ENCODE results near the gene ARHGAP29.
"Not testable (repeated sequence)": the region's sequence is repeated elsewhere in the genome, so short reads cannot be mapped to it uniquely, and the experiment has no call there.

Gene ARHGAP29

GRCh38 chr1:94178901-94179300 is 58.5 kb downstream of the ARHGAP29 start:
- no peak for TF ChIP-seq CTCF (IDR thresholded peaks at IDR 0.05)
- no peaks in the 10 kb centered on the region for H3K9me3 ChIP-seq
- no peak overlapping the region for H3K4me3 ChIP-seq (ENCODE audit: low read depth in 1 of 2, low read length in 1 of 2)
- H3K4me1 ChIP-seq (ENCODE audit: control insufficient read depth in 1 of 2, insufficient read depth in 1 of 2, low read depth in 1 of 2, low read length in 1 of 2): no peaks in the 10 kb centered on the region
- no peaks in the 10 kb centered on the region for H3K36me3 ChIP-seq
- H3K27ac ChIP-seq: no peak overlapping the region
- H3K27me3 ChIP-seq: peaks cover 46% of the 10 kb centered on the region

DNA sequence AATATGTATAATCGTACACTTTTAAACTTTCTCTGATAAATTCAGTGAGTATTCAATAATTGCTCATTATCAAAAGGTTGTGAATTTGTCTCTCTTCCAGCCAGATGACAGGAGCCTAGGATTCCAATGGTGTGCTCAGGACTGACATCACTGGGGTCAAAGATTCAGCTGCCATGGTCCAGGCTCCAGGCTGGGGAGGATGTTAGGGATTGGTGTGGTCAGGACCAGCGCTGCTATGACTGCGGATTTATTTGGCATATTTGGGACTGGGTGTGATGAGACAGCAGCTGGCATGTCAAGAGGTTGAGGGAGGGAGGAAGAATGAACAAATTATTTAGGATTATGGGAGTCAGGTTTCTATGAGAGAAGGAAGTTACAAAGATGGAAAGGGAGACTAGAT is 68.3 kb downstream of the ARHGAP29 start:
- H3K4me3 ChIP-seq (ENCODE audit: low read depth in 1 of 2, low read length in 1 of 2): no peak overlapping the region
- peaks cover 22% of the 10 kb centered on the region for H3K27me3 ChIP-seq
- H3K27ac ChIP-seq: no peak overlapping the region
- no peaks in the 10 kb centered on the region for H3K9me3 ChIP-seq
- no peak for TF ChIP-seq CTCF (IDR thresholded peaks at IDR 0.05)
- no peaks in the 10 kb centered on the region for H3K4me1 ChIP-seq (ENCODE audit: control insufficient read depth in 1 of 2, insufficient read depth in 1 of 2, low read depth in 1 of 2, low read length in 1 of 2)
- H3K36me3 ChIP-seq: no peaks in the 10 kb centered on the region

GRCh38 chr1:94165843-94166242 is 71.5 kb downstream of the ARHGAP29 start:
- H3K27ac ChIP-seq: no peak overlapping the region
- no peaks in the 10 kb centered on the region for H3K36me3 ChIP-seq
- no peak for TF ChIP-seq CTCF (IDR thresholded peaks at IDR 0.05)
- H3K9me3 ChIP-seq: no peaks in the 10 kb centered on the region
- H3K27me3 ChIP-seq: peaks cover 14% of the 10 kb centered on the region
- H3K4me3 ChIP-seq (ENCODE audit: low read depth in 1 of 2, low read length in 1 of 2): no peak overlapping the region
- no peaks in the 10 kb centered on the region for H3K4me1 ChIP-seq (ENCODE audit: control insufficient read depth in 1 of 2, insufficient read depth in 1 of 2, low read depth in 1 of 2, low read length in 1 of 2)

DNA sequence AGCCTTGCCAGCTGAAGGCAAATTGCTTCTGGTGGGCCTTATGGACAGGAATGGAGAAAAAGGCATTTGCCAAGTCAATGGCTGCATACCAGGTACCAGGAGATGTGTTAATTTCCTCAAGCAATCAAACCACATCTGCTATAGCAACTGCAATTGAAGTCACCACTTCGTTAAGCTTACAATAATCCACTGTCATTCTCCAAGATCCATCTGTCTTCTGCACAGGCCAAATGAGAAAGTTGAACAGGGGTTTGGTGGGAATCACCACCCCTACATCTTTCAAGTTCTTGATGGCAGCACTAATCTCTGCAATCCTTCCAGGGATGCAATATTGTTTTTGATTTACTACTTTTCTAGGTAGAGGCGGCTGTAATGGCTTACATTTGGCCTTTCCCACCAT is 72.5 kb downstream of the ARHGAP29 start:
- not testable (repeated sequence) for H3K36me3 ChIP-seq; H3K4me3 ChIP-seq (ENCODE audit: low read depth in 1 of 2, low read length in 1 of 2); H3K4me1 ChIP-seq (ENCODE audit: control insufficient read depth in 1 of 2, insufficient read depth in 1 of 2, low read depth in 1 of 2, low read length in 1 of 2); H3K9me3 ChIP-seq; H3K27ac ChIP-seq
- peaks cover 13% of the 10 kb centered on the region for H3K27me3 ChIP-seq

GRCh38 chr1:94164121-94164520 is 73.3 kb downstream of the ARHGAP29 start:
- H3K4me1 ChIP-seq (ENCODE audit: control insufficient read depth in 1 of 2, insufficient read depth in 1 of 2, low read depth in 1 of 2, low read length in 1 of 2); H3K36me3 ChIP-seq: not testable (repeated sequence)

DNA sequence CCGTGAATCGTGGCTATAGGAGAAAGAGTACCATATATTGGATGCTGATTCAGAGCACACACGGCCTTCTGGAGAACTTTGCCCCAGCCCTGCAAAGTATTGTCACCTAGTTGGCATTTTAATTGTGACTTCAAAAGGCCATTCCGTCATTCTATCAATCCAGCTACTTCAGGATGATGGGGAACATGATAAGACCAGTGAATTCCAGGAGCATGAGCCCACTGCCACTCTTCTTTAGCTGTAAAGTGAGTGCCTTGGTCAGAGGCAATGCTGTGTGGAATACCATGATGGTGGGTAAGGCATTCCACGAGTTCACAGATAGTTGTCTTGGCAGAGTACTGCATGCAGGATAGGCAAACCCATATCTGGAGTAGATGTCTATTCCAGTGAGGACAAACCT is 74.1 kb downstream of the ARHGAP29 start:
- H3K27me3 ChIP-seq: peaks cover 20% of the 10 kb centered on the region
- H3K36me3 ChIP-seq; H3K9me3 ChIP-seq; H3K4me3 ChIP-seq (ENCODE audit: low read depth in 1 of 2, low read length in 1 of 2); H3K4me1 ChIP-seq (ENCODE audit: control insufficient read depth in 1 of 2, insufficient read depth in 1 of 2, low read depth in 1 of 2, low read length in 1 of 2); H3K27ac ChIP-seq: not testable (repeated sequence)

More at GRCh38 chr1:94164121-94164520, 73.3 kb downstream of the ARHGAP29 start:
- peaks cover 20% of the 10 kb centered on the region for H3K27me3 ChIP-seq
- H3K27ac ChIP-seq; H3K4me3 ChIP-seq (ENCODE audit: low read depth in 1 of 2, low read length in 1 of 2); H3K9me3 ChIP-seq: not testable (repeated sequence)

DNA sequence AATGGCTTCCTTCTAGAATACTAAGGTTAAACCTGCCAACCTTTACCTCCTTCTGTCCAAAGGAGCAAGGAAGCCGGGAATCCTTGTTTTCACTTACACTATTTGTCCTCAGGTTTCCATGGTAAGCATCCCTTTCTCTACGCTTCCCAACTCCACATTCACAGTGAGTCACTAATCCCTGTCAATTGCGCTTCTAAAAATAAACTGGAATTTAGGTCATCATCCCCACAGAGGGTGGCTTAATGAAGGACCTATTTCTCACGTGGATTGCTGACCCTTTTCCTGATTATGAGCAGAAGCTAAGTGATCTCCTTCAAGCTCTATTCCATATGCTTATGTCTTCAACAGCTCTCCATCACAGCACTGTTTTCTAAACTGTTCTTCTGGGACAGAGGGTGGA is 76.6 kb downstream of the ARHGAP29 start:
- Histone ChIP-seq H3K9me3 (no peaks in the 10 kb centered on the region), H3K4me1 (ENCODE audit: control insufficient read depth in 1 of 2, insufficient read depth in 1 of 2, low read depth in 1 of 2, low read length in 1 of 2) (no peaks in the 10 kb centered on the region), H3K27ac (no peak overlapping the region), H3K36me3 (no peaks in the 10 kb centered on the region), H3K4me3 (ENCODE audit: low read depth in 1 of 2, low read length in 1 of 2) (no peak overlapping the region), H3K27me3 (peaks cover 20% of the 10 kb centered on the region)
- TF ChIP-seq CTCF (IDR thresholded peaks at IDR 0.05): no peak
